GM23248 (cell line): ENCODE data around the gene WWOX. TPM values are rescaled to one million over a fixed set of nuclear protein-coding genes. Genes with fewer than 3 reads are reported as not detected.

Source experiments
- DNase-seq: peaks from one replicate; pipeline ENCODE4 v3.0.0-alpha.2; 2015
- H2AFZ ChIP-seq: fragments of 200-600 bp; sonication (generic); 2 replicates; pipeline ENCODE4 v1.6.1; 2016; ENCODE audit warnings: antibody characterized with exemption
- H3F3A ChIP-seq: fragments of 200-600 bp; sonication (generic); 2 replicates; pipeline ENCODE4 v1.6.1; 2016; ENCODE audit warnings: mild to moderate bottlenecking, antibody characterized with exemption, mixed run types; ENCODE audit not compliant: insufficient read depth
- H3K27ac ChIP-seq: fragments of 200-600 bp; sonication (generic); 2 replicates; pipeline ENCODE4 v1.5.1; 2016; ENCODE audit warnings: mild to moderate bottlenecking
- H3K27me3 ChIP-seq: fragments of 200-600 bp; sonication (generic); replicated peaks from 2 replicates; pipeline ENCODE4 v1.6.1; 2016; ENCODE audit warnings: mild to moderate bottlenecking; ENCODE audit not compliant: insufficient read depth
- H3K36me3 ChIP-seq: fragments of 200-600 bp; sonication (generic); 2 replicates; pipeline ENCODE4 v1.6.1; 2016; ENCODE audit warnings: low read depth, mild to moderate bottlenecking
- H3K4me1 ChIP-seq: fragments of 200-600 bp; sonication (generic); 2 replicates; pipeline ENCODE4 v1.6.1; 2016; ENCODE audit warnings: mild to moderate bottlenecking; ENCODE audit not compliant: insufficient read depth
- H3K4me2 ChIP-seq: fragments of 200-600 bp; sonication (generic); one replicate; pipeline ENCODE4 v1.6.1; 2016; ENCODE audit warnings: mild to moderate bottlenecking; ENCODE audit not compliant: unreplicated experiment
- H3K4me3 ChIP-seq: fragments of 200-600 bp; sonication (generic); 2 replicates; pipeline ENCODE4 v1.5.1; 2016; ENCODE audit warnings: mild to moderate bottlenecking
- H3K79me2 ChIP-seq: fragments of 200-600 bp; sonication (generic); 2 replicates; pipeline ENCODE4 v1.6.1; 2016; ENCODE audit warnings: mild to moderate bottlenecking; ENCODE audit not compliant: insufficient read depth
- H3K9ac ChIP-seq: fragments of 200-600 bp; sonication (generic); 2 replicates; pipeline ENCODE4 v1.6.1; 2016; ENCODE audit warnings: mild to moderate bottlenecking
- H3K9me2 ChIP-seq: fragments of 200-600 bp; sonication (generic); 2 replicates; pipeline ENCODE4 v1.6.1; 2016; ENCODE audit warnings: mixed run types, mild to moderate bottlenecking, moderate library complexity; ENCODE audit not compliant: insufficient read depth
- H3K9me3 ChIP-seq: fragments of 200-600 bp; sonication (generic); one replicate; pipeline ENCODE4 v1.6.1; 2017; ENCODE audit warnings: low read depth
- H4K20me1 ChIP-seq: fragments of 200-600 bp; sonication (generic); 2 replicates; pipeline ENCODE4 v1.6.0; 2016; ENCODE audit not compliant: insufficient read depth
- EZH2 ChIP-seq: fragments of 200-600 bp; sonication (generic); IDR thresholded peaks from 2 replicates; pipeline ENCODE4 v1.6.1; 2018; ENCODE audit warnings: antibody characterized with exemption, mild to moderate bottlenecking; ENCODE audit not compliant: insufficient read depth, poor library complexity, severe bottlenecking
- EZH2phosphoT487 ChIP-seq: fragments of 200-600 bp; sonication (generic); IDR thresholded peaks from 2 replicates; pipeline ENCODE4 v1.6.1; 2018; ENCODE audit warnings: antibody characterized with exemption, moderate library complexity, mild to moderate bottlenecking, low read depth; ENCODE audit not compliant: insufficient read depth
- WGBS, 2 experiments: methylation state at CpG; one replicate each; pipeline ENCODE4 v1.1.6; 2015 to 2017; ENCODE audit warnings: low lambda C conversion rate in 2 of 2, low coverage in 1 of 2; ENCODE audit errors: missing lambda C conversion rate in 2 of 2; 5-methylcytosine and 5-hydroxymethylcytosine counted together
- in situ Hi-C: fragments of 300-500 bp; cut with MboI; formaldehyde crosslinking; loops from 2 replicates; pipeline ENCODE4 v1.15.0; 2020
- polyA plus RNA-seq: library from polyadenylated mRNA; unstranded; fragments of >200 nt; fragmentation: Nextera tagmentation; extraction: Ambion mirVana; gene quantifications from 2 replicates; pipeline ENCODE4 v1.2.1, GENCODE V29; 2016
- total RNA-seq: library from RNA; depleted of rRNA; stranded (reverse); fragments of >200 nt; shearing (Covaris generic); gene quantifications from 2 replicates; pipeline ENCODE4 v1.2.3, GENCODE V29; 2014

WWOX gene
- total and polyA plus RNA-seq, 2 experiments from 2014 or later, result 4.5 to 6.6 TPM

- in situ Hi-C loops, result no loop called here
- Histone ChIP-seq H3K9ac (no peak overlapping the region), H3K27me3 (no peaks in the 10 kb centered on the region), H3K9me2 (no peaks in the 10 kb centered on the region), H3K27ac (no peak overlapping the region), H3K4me3 (no peak overlapping the region), H3K4me2 (no peak overlapping the region), H3K79me2 (no peaks in the 10 kb centered on the region), H3K9me3 (no peaks in the 10 kb centered on the region), H4K20me1 (no peaks in the 10 kb centered on the region), H3K4me1 (no peaks in the 10 kb centered on the region), H3K36me3 (no peaks in the 10 kb centered on the region), H2AFZ (no peak overlapping the region), H3F3A (no peaks in the 10 kb centered on the region)
- WGBS, 2 experiments, result 40 to 42% methylated on average over 12 of the region's 12 CpGs
- DNase-seq, result no peak
- TF ChIP-seq EZH2phosphoT487, result no peak
- no peak for TF ChIP-seq EZH2
Measured at GRCh38 chr16:79081297-79082066, 982.0 kb downstream of the WWOX start.

DNA sequence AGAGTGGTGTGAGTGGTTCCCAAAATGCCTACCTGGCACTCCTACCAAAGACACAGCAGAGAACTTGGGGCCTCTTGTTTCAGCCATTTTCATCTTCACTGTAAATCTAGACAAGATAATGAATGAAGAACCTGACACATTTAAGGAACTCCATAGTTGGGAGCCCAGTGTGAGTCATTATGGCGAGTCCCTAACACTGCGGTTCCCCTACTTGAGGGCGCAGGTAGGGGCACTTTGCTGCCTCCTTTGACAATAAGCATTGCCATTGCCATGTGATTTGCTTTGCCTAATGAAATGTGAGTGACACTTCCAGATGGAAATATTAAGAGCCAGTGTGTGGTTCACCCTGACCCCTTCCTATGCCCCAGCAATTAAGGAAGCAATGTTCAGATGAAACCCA is 983.5 kb downstream of the WWOX start:
- no peak overlapping the region for H3K9ac ChIP-seq
- H3K4me1 ChIP-seq, result no peaks in the 10 kb centered on the region
- no peak overlapping the region for H3K27ac ChIP-seq
- H4K20me1 ChIP-seq, result no peaks in the 10 kb centered on the region
- no peaks in the 10 kb centered on the region for H3K36me3 ChIP-seq
- no peaks in the 10 kb centered on the region for H3K9me3 ChIP-seq
- TF ChIP-seq EZH2 (no peak), EZH2phosphoT487 (no peak)
- DNase-seq, result no peak
- no peaks in the 10 kb centered on the region for H3K79me2 ChIP-seq
- no peak overlapping the region for H2AFZ ChIP-seq
- H3K4me2 ChIP-seq, result no peak overlapping the region
- no peak overlapping the region for H3K4me3 ChIP-seq
- WGBS, 2 experiments, result 74 to 75% methylated on average over 3 of the region's 3 CpGs
- H3F3A ChIP-seq, result no peaks in the 10 kb centered on the region
- in situ Hi-C loops, result no loop called here
- H3K27me3 ChIP-seq, result no peaks in the 10 kb centered on the region
- no peaks in the 10 kb centered on the region for H3K9me2 ChIP-seq

DNA sequence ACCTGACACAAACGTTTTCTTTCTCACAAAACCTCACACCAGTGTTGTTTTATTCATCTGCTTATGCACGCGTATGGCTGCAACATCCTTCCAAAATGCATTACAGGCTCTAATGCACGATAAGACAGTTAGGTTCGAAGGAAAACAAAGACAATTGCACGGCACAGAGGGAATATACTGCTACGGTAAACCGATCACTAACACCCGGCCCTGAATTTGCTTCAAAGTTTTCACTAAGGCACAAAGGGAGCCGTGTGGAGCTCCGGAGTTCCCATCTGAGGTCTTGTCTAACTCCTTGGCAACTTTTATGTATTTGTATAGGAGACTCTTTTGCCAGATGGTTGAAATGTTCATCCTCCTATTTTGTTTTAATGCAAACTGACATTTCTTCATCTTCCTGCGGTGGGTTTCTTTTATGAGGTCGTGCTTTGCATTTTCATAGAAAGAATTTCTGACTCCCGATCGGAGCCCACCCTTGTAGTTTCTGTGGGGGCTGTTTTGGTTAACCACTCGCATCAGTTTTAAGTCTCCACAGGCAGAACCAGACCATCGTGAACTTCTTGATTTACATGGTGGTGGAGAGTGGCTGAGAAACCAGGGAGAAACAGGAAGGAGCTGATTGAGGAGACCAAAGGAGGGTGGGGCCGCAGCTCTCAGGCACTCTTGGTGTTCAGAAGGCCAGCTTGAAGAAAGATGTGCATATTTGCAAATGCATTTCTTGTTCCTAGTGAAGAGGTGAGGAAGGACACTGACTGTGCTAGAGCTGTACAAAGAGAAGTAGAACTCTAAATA is 984.2 kb downstream of the WWOX start:
- Histone ChIP-seq H3K4me3 (no peak overlapping the region), H3K4me1 (no peaks in the 10 kb centered on the region), H3K27me3 (no peaks in the 10 kb centered on the region), H4K20me1 (no peaks in the 10 kb centered on the region), H3K27ac (no peak overlapping the region), H3K36me3 (no peaks in the 10 kb centered on the region), H3F3A (no peaks in the 10 kb centered on the region), H3K79me2 (no peaks in the 10 kb centered on the region), H3K9me3 (no peaks in the 10 kb centered on the region), H2AFZ (no peak overlapping the region), H3K4me2 (no peak overlapping the region), H3K9ac (no peak overlapping the region), H3K9me2 (no peaks in the 10 kb centered on the region)
- 48 to 61% methylated on average over 18 of the region's 18 CpGs for WGBS, 2 experiments
- TF ChIP-seq EZH2phosphoT487, result no peak
- TF ChIP-seq EZH2, result no peak
- in situ Hi-C loops, result no loop called here
- DNase-seq, result no peak

- Histone ChIP-seq H2AFZ (no peak overlapping the region), H3K9me3 (no peaks in the 10 kb centered on the region), H3K36me3 (no peaks in the 10 kb centered on the region), H3K79me2 (no peaks in the 10 kb centered on the region), H3K4me2 (no peak overlapping the region), H4K20me1 (no peaks in the 10 kb centered on the region), H3F3A (no peaks in the 10 kb centered on the region), H3K27me3 (no peaks in the 10 kb centered on the region), H3K4me1 (no peaks in the 10 kb centered on the region), H3K4me3 (no peak overlapping the region), H3K9me2 (no peaks in the 10 kb centered on the region), H3K27ac (no peak overlapping the region), H3K9ac (no peak overlapping the region)
- no peak for DNase-seq
- no peak for TF ChIP-seq EZH2phosphoT487
- no peak for TF ChIP-seq EZH2
- 46 to 52% methylated on average over 6 of the region's 6 CpGs for WGBS, 2 experiments
- in situ Hi-C loops, result no loop called here
Measured at GRCh38 chr16:79088971-79089370, 989.5 kb downstream of the WWOX start.
